ENCODE data around the gene PROB1. TPM values are rescaled to one million over a fixed set of nuclear protein-coding genes. Genes with fewer than 3 reads are reported as not detected.

Gene PROB1
- total RNA-seq, 1 experiment from 2014 or later, result 3.4 TPM

DNA sequence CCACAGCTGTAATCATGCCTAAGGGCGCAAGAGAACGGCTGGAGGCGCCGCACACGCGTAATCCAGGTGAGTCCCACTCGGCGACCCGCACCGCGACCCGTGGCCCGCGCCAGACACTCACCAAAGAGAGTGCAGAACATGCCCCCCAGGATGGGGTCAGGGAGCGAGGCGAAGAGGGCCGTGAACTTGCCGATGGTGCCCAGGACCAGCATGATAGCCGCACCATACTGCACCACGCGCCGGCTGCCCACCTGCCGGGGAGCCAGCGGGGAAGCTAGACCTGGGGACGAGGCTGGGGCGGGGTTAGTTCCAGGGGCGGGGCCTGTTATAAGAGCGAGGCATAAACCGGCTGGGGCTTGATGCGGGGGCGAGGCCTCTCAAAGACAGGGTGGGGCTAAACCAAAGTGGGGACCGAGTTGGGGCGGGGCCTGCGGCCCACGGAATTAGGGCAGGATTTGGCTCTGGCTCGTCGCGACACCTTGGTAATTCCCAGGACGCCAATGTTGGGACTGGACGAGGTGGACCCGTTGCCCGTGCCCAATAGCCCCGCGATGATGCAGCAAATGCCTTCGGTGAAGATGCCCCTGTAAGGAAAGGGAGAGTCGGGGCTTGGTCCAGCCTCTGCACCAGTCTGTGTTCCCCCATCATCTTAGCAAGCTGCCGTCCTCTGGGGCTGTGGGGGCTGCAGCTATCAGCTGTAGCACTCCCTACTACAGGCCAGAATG is 16.6 kb downstream of the PROB1 start:
- peak; percentile 65 for DNase-seq
- Histone ChIP-seq H3K56ac (ENCODE audit: insufficient read length, low read depth, low read length) (no peak overlapping the region), H4K91ac (ENCODE audit: insufficient read length, low read depth, low read length) (no peak overlapping the region), H2AK5ac (ENCODE audit: insufficient read length, low read length) (no peak overlapping the region), H2BK20ac (ENCODE audit: low read depth, low read length, poor library complexity, severe bottlenecking) (no peak overlapping the region), H4K20me1 (ENCODE audit: control insufficient read depth, insufficient read depth, insufficient read length) (no peaks in the 10 kb centered on the region), H2BK120ac (ENCODE audit: low read depth, low read length, poor library complexity, severe bottlenecking) (no peak overlapping the region), H2AFZ (ENCODE audit: low read length) (no peak overlapping the region), H3K4me2 (ENCODE audit: insufficient read depth, insufficient read length, low read length) (no peak overlapping the region), H2BK5ac (ENCODE audit: insufficient read length, low read length) (no peak overlapping the region), H2BK15ac (ENCODE audit: low read depth, low read length) (no peak overlapping the region), H3K23ac (ENCODE audit: insufficient read length, low read depth, low read length) (no peak overlapping the region), H3K27ac (ENCODE audit: insufficient read length, low read depth, low read length) (no peak overlapping the region), H3K9me3 (ENCODE audit: control insufficient read depth, low read depth, low read length) (no peaks in the 10 kb centered on the region), H3K14ac (ENCODE audit: insufficient read depth, low read length) (no peak overlapping the region; the same call in 1 of the 2 replicates), H3K27me3 (ENCODE audit: insufficient read depth, low read length) (no peaks in the 10 kb centered on the region), H3K18ac (ENCODE audit: insufficient read length, low read depth, low read length) (no peak overlapping the region), H3K9ac (ENCODE audit: extremely low read depth, insufficient read length, low read length) (no peak overlapping the region), H3T11ph (ENCODE audit: low read length) (no peak overlapping the region), H4K8ac (replicated peaks; ENCODE audit: insufficient read length, low read depth, low read length) (no peak overlapping the region), H3K23me2 (ENCODE audit: insufficient read length, low read depth, low read length, poor library complexity, severe bottlenecking) (no peaks in the 10 kb centered on the region), H4K5ac (ENCODE audit: insufficient read length, low read depth, low read length) (no peak overlapping the region), H3K4ac (ENCODE audit: low read depth, low read length) (no peak overlapping the region), H3K79me2 (ENCODE audit: insufficient read depth, low read length) (no peaks in the 10 kb centered on the region), H3K4me1 (ENCODE audit: insufficient read depth, low read length) (no peaks in the 10 kb centered on the region), H3K79me1 (ENCODE audit: insufficient read depth, low read depth, low read length, poor library complexity, severe bottlenecking) (no peaks in the 10 kb centered on the region), H2BK12ac (ENCODE audit: insufficient read length, low read depth, low read length) (no peak overlapping the region)
- H3K9me3 Mint-ChIP-seq, result no peaks in the 10 kb centered on the region
- WGBS (ENCODE audit: extremely low coverage, insufficient read length, low lambda C conversion rate), result no CpG with 5 or more reads among the region's 47 CpGs
- H3K4me3 Mint-ChIP-seq, result no peak overlapping the region
- TF ChIP-seq, protein P1, sequence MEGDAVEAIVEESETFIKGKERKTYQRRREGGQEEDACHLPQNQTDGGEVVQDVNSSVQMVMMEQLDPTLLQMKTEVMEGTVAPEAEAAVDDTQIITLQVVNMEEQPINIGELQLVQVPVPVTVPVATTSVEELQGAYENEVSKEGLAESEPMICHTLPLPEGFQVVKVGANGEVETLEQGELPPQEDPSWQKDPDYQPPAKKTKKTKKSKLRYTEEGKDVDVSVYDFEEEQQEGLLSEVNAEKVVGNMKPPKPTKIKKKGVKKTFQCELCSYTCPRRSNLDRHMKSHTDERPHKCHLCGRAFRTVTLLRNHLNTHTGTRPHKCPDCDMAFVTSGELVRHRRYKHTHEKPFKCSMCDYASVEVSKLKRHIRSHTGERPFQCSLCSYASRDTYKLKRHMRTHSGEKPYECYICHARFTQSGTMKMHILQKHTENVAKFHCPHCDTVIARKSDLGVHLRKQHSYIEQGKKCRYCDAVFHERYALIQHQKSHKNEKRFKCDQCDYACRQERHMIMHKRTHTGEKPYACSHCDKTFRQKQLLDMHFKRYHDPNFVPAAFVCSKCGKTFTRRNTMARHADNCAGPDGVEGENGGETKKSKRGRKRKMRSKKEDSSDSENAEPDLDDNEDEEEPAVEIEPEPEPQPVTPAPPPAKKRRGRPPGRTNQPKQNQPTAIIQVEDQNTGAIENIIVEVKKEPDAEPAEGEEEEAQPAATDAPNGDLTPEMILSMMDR (conservative IDR thresholded peaks at IDR 0.05), result no peak
- H3K4me1 Mint-ChIP-seq, result peaks cover 16 to 22% of the 10 kb centered on the region in 2 experiments; a peak in 3 of 4 replicates
- H3K27ac Mint-ChIP-seq, result peak overlapping the region in 1 of 3 experiments; percentile 76; a peak in 1 of 7 replicates
- no peaks in the 10 kb centered on the region for H3K27me3 Mint-ChIP-seq (ENCODE audit: low read depth)
- peaks cover 0 to 8% (median 0%) of the 10 kb centered on the region in 3 experiments; a peak in 3 of 7 replicates for H3K36me3 Mint-ChIP-seq (ENCODE audit: insufficient read depth in 1 of 3, low read depth in 3 of 3)
